Activated CD4-positive, alpha-beta memory T cell treated with anti-CD3 and anti-CD28 coated beads for 36 hours (primary cell): ENCODE results near the gene PLA2G3. TPM values are rescaled to one million over a fixed set of nuclear protein-coding genes. Genes with fewer than 3 reads are reported as not detected.
A peak's percentile ranks its signal among the peaks of the same experiment; 100 is the strongest.
"Not testable (repeated sequence)": the region's sequence is repeated elsewhere in the genome, so short reads cannot be mapped to it uniquely, and the experiment has no call there.

ENCODE experiments used
- CTCF ChIA-PET: fragments of 350-600 bp; sonication (Branson Sonifier 250); formaldehyde crosslinking; loops from one replicate; lab custom pipeline; 2021; ENCODE audit warnings: antibody characterized with exemption, inconsistent platforms; lab: Charles Lee
- POLR2A ChIA-PET: fragments of 350-600 bp; sonication (Branson Sonifier 250); formaldehyde crosslinking; loops from one replicate; lab custom pipeline; 2021; ENCODE audit warnings: antibody characterized with exemption; lab: Charles Lee
- DNase-seq: peaks from one replicate; pipeline ENCODE4 v3.0.0-alpha.2; 2020
- H3K27ac Mint-ChIP-seq: one replicate; pipeline ENCODE4 v1.8.0; 2021; ENCODE audit warnings: mixed read lengths
- H3K27me3 Mint-ChIP-seq: one replicate; pipeline ENCODE4 v1.8.0; 2021; ENCODE audit warnings: mixed read lengths
- H3K36me3 Mint-ChIP-seq: one replicate; pipeline ENCODE4 v1.8.0; 2021; ENCODE audit warnings: mixed read lengths
- H3K4me1 Mint-ChIP-seq: one replicate; pipeline ENCODE4 v1.8.0; 2021; ENCODE audit warnings: low read depth, mixed read lengths
- H3K4me3 Mint-ChIP-seq: one replicate; pipeline ENCODE4 v1.8.0; 2021; ENCODE audit warnings: mild to moderate bottlenecking, mixed read lengths
- H3K9me3 Mint-ChIP-seq: one replicate; pipeline ENCODE4 v1.8.0; 2021; ENCODE audit warnings: mixed read lengths
- intact Hi-C: fragments of 100-400 bp; cut with micrococcal nuclease; formaldehyde crosslinking; loops from one replicate; pipeline ENCODE4 v1.15.1; 2023
- total RNA-seq, 2 experiments: library from RNA; stranded (reverse); gene quantifications; one replicate each; pipeline ENCODE4 v1.2.3, GENCODE V29; 2021

The PLA2G3 gene
- total RNA-seq, 2 experiments from 2014 or later: not detected

DNA sequence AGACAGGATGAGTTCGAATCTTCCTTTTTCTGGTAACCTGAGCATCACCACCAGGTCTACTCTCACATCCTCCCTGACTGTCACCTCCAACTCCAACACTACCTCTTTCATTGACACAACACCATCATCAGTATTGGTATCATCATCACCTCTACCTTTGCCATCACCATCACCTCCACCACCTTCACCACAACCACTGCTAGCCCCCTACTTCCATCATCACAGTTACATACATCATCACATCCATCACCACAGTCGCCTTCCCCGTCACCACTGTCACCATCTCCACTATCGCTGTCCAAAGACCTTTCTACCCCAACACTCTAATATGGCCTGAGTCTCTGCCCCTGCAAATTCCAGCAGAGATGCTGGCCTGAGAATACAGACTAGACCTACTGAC is 18.9 kb downstream of the PLA2G3 start:
- Mint-ChIP-seq H3K4me1 (no peaks in the 10 kb centered on the region), H3K36me3 (no peaks in the 10 kb centered on the region), H3K27me3 (no peaks in the 10 kb centered on the region), H3K27ac (no peak overlapping the region), H3K4me3 (no peak overlapping the region), H3K9me3 (no peaks in the 10 kb centered on the region)
- DNase-seq: no peak
- POLR2A ChIA-PET: no interaction called here
- CTCF ChIA-PET: no interaction called here
- intact Hi-C loops: no loop called here

DNA sequence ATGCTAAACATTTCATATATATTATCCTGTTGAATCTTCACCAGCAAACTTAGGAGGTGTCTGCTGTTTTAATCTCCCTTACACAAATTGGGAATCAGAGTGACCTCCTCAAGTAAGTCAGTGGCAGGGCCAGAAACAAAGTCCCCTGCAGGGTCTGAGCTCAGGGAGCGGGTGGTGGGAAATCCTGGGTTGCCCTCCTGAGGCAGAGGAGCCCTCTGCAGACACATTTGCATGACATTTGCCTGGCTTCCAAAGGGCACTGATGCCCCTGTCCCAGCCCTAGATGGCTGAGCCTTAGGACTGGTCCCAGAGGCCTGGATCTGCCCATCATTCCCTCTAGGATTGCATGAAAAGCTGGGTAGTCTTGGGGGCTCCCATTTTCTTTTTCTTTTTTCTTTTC is 19.7 kb downstream of the PLA2G3 start:
- ChIA-PET POLR2A (no interaction called here), CTCF (no interaction called here)
- Mint-ChIP-seq H3K4me3 (no peak overlapping the region), H3K4me1 (no peaks in the 10 kb centered on the region), H3K27ac (no peak overlapping the region), H3K27me3 (no peaks in the 10 kb centered on the region), H3K9me3 (no peaks in the 10 kb centered on the region), H3K36me3 (no peaks in the 10 kb centered on the region)
- intact Hi-C loops: no loop called here
- no peak for DNase-seq

DNA sequence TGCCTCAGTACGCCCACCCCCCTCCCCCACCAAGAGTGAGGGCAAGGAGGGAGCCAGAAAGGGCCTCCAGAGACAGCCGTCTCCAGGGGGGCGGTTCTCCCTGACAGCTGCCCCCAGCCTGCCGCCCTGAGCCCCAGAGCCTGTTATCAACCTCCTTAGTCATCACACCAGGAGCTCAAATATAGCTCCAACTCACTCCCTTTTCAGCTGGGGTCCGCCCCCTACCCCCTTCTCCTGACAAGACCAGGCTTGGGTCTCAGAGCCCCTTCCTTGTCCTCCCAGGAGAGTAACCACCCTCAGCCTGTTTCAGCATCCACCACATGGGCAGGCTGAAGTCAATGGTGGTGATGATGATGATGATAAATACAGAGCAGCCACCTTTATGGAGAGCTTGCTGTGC is 20.1 kb downstream of the PLA2G3 start:
- intact Hi-C loops: no loop called here
- Mint-ChIP-seq H3K36me3 (no peaks in the 10 kb centered on the region), H3K27me3 (no peaks in the 10 kb centered on the region), H3K9me3 (no peaks in the 10 kb centered on the region), H3K27ac (no peak overlapping the region), H3K4me3 (no peak overlapping the region), H3K4me1 (no peaks in the 10 kb centered on the region)
- ChIA-PET POLR2A (no interaction called here), CTCF (no interaction called here)
- DNase-seq: no peak

DNA sequence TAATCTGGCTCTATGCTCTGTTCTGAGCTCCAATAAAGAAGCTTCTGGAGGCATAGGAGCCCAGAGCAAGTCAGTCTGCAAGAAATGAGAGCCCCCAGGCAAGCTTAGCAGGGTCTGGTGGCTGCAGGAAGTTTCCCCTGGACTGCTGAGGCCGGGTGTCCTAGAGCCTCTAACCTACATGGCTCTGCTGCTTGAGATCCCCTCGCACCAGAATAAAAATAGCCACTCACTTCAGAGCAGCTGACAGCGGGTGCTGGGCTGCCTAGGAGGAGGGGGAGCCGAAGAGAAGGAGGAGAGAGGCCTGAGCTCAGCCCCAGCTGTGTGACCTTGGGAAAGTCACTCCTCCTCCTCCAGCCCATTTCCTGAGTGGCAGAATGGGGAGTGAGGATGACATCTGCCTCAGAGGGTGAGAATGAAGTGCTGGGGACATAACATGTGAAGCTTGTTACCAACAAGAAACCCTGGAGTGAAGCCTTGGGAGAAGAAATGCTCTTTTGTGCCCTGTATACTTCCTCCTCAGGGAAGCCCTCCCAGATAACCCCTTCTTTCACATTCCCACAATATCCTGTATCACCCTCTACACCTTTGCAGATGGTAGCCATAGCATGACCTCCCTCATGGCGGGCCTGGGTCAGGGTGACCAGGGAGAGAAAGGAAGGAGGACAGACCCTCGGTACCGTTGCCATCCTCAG is 21.1 kb downstream of the PLA2G3 start:
- Mint-ChIP-seq H3K9me3 (no peaks in the 10 kb centered on the region), H3K36me3 (no peaks in the 10 kb centered on the region), H3K27me3 (no peaks in the 10 kb centered on the region), H3K4me1 (no peaks in the 10 kb centered on the region), H3K27ac (no peak overlapping the region), H3K4me3 (no peak overlapping the region)
- ChIA-PET CTCF (no interaction called here), POLR2A (interaction anchor here (0.5 kb wide), 1 partner anchor 208 kb away, joined by 3 read pairs; no protein-coding TSS in a partner anchor)
- intact Hi-C loops: no loop called here
- DNase-seq: no peak

DNA sequence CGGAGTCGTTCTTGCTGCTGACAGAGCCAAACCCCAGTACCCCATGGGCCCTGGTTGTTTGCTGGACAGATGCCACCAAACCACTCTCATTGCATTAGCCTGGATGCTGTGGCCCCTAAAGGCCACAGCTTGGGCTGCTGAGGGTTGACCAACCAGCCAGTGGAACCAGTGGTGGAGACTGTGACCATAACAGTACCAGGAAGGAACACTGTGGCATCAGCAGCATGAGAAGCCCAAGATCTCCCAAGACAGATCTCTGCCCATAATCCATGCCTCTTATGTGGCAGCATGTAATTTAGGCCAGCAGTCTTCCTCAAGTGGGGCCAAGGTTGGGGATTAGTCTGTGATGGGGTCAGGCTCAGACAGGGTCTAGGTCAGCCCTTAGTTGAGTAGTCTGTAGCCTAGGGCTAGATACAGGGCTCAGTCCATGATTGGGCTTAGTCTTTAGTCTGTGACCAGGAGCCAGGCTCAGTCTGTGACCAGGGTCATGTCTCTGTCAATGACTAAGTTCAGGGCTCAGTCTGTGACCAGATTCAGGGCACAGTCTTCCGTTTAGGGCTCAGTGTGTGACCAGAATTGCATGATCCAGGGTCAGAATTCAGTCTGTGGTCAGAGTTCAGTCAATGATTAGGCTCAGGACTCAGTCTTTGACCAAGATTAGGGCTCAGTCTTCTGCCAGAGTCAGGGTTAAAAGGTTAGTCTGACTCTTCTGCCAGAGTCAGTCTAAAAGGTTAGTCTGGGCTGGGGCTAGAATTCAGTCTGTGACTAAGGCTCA is 22.1 kb downstream of the PLA2G3 start:
- CTCF ChIA-PET: no interaction called here
- Mint-ChIP-seq H3K36me3 (no peaks in the 10 kb centered on the region), H3K27me3 (no peaks in the 10 kb centered on the region), H3K27ac (no peak overlapping the region), H3K4me3 (no peak overlapping the region), H3K9me3 (no peaks in the 10 kb centered on the region), H3K4me1 (no peaks in the 10 kb centered on the region)
- intact Hi-C loops: no loop called here
- no peak for DNase-seq
- POLR2A ChIA-PET: no interaction called here

DNA sequence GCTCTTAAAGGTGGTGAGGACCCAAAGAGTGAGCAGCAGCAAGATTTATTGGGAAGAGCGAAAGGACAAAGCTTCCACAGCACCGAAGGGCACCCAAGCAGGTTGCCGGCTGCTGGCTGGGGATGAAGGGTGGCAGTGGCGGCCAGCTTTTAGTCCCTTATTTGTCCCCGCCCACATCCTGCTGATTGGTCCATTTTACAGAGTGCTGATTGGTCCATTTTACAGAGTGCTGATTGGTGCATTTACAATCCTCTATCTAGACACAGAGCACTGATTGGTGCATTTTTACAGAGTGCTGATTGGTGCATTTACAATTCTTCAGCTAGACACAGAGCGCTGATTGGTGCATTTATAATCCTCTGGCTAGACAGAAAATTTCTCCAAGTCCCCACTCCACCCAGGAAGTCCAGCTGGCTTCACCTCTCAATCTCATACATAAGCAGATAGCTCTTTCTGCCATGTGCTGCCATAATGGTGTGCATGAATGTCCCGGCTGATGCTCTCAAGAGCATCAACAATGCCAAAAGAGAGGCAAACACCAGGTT is 27.7 kb downstream of the PLA2G3 start:
- intact Hi-C loops, CTCF ChIA-PET, H3K36me3 Mint-ChIP-seq, H3K27ac Mint-ChIP-seq, H3K27me3 Mint-ChIP-seq, H3K4me3 Mint-ChIP-seq, H3K4me1 Mint-ChIP-seq, DNase-seq, H3K9me3 Mint-ChIP-seq: not testable (repeated sequence)
- POLR2A ChIA-PET: interaction anchor here (0.6 kb wide), 1 partner anchor 92 kb away, joined by 3 read pairs; no protein-coding TSS in a partner anchor

DNA sequence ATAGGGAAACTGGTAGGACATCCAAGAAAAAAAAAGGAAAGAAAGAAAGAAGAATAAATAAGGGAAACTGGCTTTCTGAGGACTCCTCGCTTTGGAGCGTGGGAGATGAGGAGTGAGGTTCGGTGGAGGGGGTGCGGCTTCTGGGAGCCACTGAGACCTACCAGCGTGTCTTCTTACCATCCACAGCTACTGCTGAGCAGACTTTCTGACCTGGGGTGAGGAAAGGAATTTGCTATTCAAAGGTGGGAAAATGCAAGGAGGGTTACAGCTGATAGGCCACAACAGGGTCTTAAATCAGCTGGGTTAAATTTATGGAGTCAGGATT is 32.5 kb downstream of the PLA2G3 start:
- Mint-ChIP-seq H3K4me1 (peaks cover 22% of the 10 kb centered on the region), H3K9me3 (peaks cover 3% of the 10 kb centered on the region), H3K27me3 (no peaks in the 10 kb centered on the region), H3K4me3 (peak overlapping the region; percentile 80), H3K36me3 (no peaks in the 10 kb centered on the region), H3K27ac (peak overlapping the region; percentile 70)
- no peak for DNase-seq
- POLR2A ChIA-PET: interaction anchor here (0.7 to 1.1 kb wide), 4 partner anchors 72 to 355 kb away, joined by 3 to 7 read pairs (median 4); partner anchors contain the start of gene LIMK2
- intact Hi-C loops: loop anchor here (2.0 to 5.0 kb wide), 4 partner anchors 23 to 184 kb away; partner anchors contain the start of genes LIMK2 and PIK3IP1
- CTCF ChIA-PET: interaction anchor here (0.6 to 3.5 kb wide), 36 partner anchors 12 to 1364 kb away, joined by 3 to 49 read pairs (median 4); partner anchors contain the start of genes LIMK2, MORC2, PIK3IP1 and RNF185

DNA sequence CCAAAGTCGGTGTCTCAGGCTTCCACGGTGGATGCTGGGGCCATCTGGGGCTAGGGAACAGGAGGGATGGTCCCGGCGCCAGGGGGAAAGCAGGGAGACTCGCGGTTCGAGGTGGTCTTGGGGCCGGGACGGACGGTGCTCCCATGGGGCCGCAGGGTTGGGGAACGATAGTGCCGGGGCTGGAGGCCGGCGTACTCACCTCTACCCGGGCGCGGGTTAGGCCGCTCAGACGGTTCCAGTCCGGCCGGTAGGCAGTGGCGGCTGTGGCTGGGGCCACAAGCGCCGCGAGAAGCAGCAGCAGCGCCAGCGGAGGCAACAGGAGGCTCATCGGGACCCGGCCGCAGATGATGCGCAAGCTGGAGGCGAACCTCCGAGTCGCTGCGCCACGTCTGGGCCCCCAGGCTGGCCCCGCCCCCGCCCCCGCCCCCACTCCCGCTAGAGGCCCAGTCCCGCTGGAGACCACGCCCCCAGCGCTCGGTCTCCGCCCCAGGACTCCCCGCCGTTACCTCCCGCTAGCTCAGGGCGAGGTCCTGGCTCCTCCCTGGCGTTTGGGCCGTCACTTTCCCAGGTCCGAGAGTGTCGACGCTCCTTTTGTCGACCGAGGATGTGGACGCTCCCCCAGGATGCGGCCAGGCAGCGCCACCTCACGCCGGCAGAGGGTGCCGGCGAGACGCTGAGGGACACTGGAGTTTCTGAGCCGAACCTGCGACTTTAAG is 33.0 kb downstream of the PLA2G3 start, which contains the start of gene SELENOM:
Gene SELENOM (minus strand): TSS at position 391 of the 716 bp plus-strand sequence. CDS start 63 bp downstream, at position 328.
- CTCF ChIA-PET: interaction anchor here (0.6 to 3.5 kb wide), 44 partner anchors 9 to 1364 kb away, joined by 3 to 49 read pairs (median 4); partner anchors contain the start of genes LIMK2, MORC2, PIK3IP1 and RNF185
- H3K36me3 Mint-ChIP-seq: no peaks in the 10 kb centered on the region
- H3K4me3 Mint-ChIP-seq: peak within 1 kb of the TSS; percentile 80
- no peaks in the 10 kb centered on the region for H3K27me3 Mint-ChIP-seq
- POLR2A ChIA-PET: interaction anchor here (0.7 to 1.2 kb wide), 7 partner anchors 22 to 355 kb away, joined by 3 to 7 read pairs (median 3); partner anchors contain the start of genes LIMK2, MORC2 and TUG1
- H3K4me1 Mint-ChIP-seq: peaks cover 22% of the 10 kb centered on the region
- peak within 1 kb of the TSS; percentile 70 for H3K27ac Mint-ChIP-seq
- intact Hi-C loops: loop anchor here (2.0 to 5.0 kb wide), 4 partner anchors 23 to 185 kb away; partner anchors contain the start of genes LIMK2 and PIK3IP1
- H3K9me3 Mint-ChIP-seq: no peaks in the 10 kb centered on the region
- peak; percentile 94 for DNase-seq

DNA sequence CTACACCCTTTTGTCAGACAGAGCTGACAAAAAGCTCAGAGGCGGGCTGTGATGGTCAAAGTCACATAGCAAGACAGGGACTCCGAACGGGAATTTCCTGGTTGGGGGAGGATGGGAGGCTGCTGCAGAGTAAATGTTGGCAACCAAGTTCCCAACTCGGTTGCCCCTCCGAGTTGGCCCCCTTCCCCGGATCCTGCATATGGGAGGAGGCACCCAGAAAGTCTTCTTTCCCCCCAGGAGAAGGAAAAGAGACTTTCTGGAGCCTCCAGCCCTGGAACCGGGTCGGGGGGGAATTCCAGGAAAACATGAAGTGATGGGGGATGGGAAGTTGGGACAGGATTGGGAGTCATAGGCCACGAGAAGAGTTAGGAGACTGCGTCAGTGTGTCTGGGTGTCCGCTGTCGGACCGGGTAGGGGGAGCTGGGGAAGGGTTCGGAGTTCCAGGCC is 33.6 kb downstream of the PLA2G3 start:
- CTCF ChIA-PET: interaction anchor here (0.8 to 3.5 kb wide), 13 partner anchors 9 to 206 kb away, joined by 3 to 49 read pairs (median 6); partner anchors contain the start of gene RNF185
- Mint-ChIP-seq H3K4me1 (peaks cover 22% of the 10 kb centered on the region), H3K27me3 (no peaks in the 10 kb centered on the region), H3K9me3 (no peaks in the 10 kb centered on the region), H3K36me3 (no peaks in the 10 kb centered on the region), H3K4me3 (peak overlapping the region; percentile 80), H3K27ac (no peak overlapping the region)
- DNase-seq: no peak
- POLR2A ChIA-PET: interaction anchor here (0.6 to 1.2 kb wide), 6 partner anchors 22 to 184 kb away, joined by 3 to 5 read pairs (median 3); partner anchors contain the start of genes LIMK2, MORC2 and TUG1
- intact Hi-C loops: loop anchor here (2.0 to 5.0 kb wide), 4 partner anchors 22 to 186 kb away; partner anchors contain the start of genes LIMK2 and PIK3IP1

DNA sequence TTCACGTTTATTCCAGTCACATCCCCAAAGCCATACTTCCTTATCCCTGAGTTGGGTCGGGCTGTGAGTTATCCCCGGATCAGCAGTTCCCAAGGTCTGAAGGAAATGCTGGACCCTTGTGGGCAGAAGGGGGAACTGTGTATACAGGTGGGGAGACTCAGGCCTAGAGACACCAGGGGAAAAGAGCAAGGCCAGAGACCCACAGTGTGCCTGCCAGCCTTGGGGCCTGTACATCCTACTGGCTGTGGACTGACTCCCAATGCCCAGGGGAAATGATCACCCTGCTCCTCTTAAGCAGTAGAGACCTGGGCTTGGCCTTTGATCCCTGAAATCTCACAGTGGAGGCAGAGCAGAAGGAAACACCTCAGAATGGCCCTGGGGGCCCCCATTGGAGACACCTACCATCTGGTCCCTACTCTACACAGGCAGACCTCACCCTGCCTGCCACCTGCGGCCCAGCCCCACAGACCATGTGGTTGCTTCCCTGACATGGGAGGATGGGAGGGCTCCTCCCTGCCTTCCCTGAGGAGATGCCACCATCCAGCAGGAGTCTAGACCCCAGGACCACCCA is 34.2 kb downstream of the PLA2G3 start:
- Mint-ChIP-seq H3K27ac (no peak overlapping the region), H3K27me3 (no peaks in the 10 kb centered on the region), H3K9me3 (no peaks in the 10 kb centered on the region), H3K36me3 (no peaks in the 10 kb centered on the region), H3K4me1 (peaks cover 22% of the 10 kb centered on the region), H3K4me3 (peak overlapping the region; percentile 80)
- DNase-seq: no peak
- POLR2A ChIA-PET: interaction anchor here (0.6 kb wide), 1 partner anchor 62 kb away, joined by 3 read pairs; no protein-coding TSS in a partner anchor
- CTCF ChIA-PET: interaction anchor here (1.5 to 5.0 kb wide), 3 partner anchors 21 to 43 kb away, joined by 5 to 27 read pairs (median 23); no protein-coding TSS in a partner anchor
- intact Hi-C loops: loop anchor here (2.0 to 5.0 kb wide), 4 partner anchors 21 to 186 kb away; partner anchors contain the start of genes LIMK2 and PIK3IP1
